ENCODE measurements around the gene HS1BP3.

HS1BP3 gene

GRCh38 chr2:20582600-20583221 lies 68.2 kb downstream of the HS1BP3 start:
- no peak for DNase-seq

GRCh38 chr2:20580690-20581437 lies 70.0 kb downstream of the HS1BP3 start:
- no peak for DNase-seq

- no peak for DNase-seq
Measured at GRCh38 chr2:20579866-20580265, 71.0 kb downstream of the HS1BP3 start.

- DNase-seq: no peak
Measured at GRCh38 chr2:20578895-20579825, 71.7 kb downstream of the HS1BP3 start.

GRCh38 chr2:20578266-20578894 lies 72.5 kb downstream of the HS1BP3 start:
- no peak for DNase-seq

- DNase-seq: no peak
Measured at GRCh38 chr2:20577495-20578235, 73.2 kb downstream of the HS1BP3 start.

- peak; percentile 19 for DNase-seq
Measured at GRCh38 chr2:20576598-20577115, 74.2 kb downstream of the HS1BP3 start.

GRCh38 chr2:20575935-20576597 lies 74.8 kb downstream of the HS1BP3 start:
- no peak for DNase-seq

- no peak for DNase-seq
Measured at GRCh38 chr2:20575414-20575813, 75.5 kb downstream of the HS1BP3 start.

- DNase-seq: no peak
Measured at GRCh38 chr2:20574930-20575329, 76.0 kb downstream of the HS1BP3 start.

- DNase-seq: no peak
Measured at GRCh38 chr2:20574423-20574911, 76.4 kb downstream of the HS1BP3 start.

- DNase-seq: no peak
Measured at GRCh38 chr2:20573620-20574422, 77.1 kb downstream of the HS1BP3 start.

GRCh38 chr2:20572221-20572620 lies 78.7 kb downstream of the HS1BP3 start:
- DNase-seq: no peak

- DNase-seq: no peak
Measured at GRCh38 chr2:20571644-20572215, 79.2 kb downstream of the HS1BP3 start.

- DNase-seq: no peak
Measured at GRCh38 chr2:20571231-20571630, 79.7 kb downstream of the HS1BP3 start.

GRCh38 chr2:20570249-20570648 lies 80.6 kb downstream of the HS1BP3 start:
- no peak for DNase-seq

GRCh38 chr2:20569464-20570223 lies 81.3 kb downstream of the HS1BP3 start:
- no peak for DNase-seq

GRCh38 chr2:20568501-20569463 lies 82.1 kb downstream of the HS1BP3 start:
- DNase-seq: no peak

Measured in activated CD4-positive, alpha-beta T cell treated with anti-CD3 and anti-CD28 coated beads for 48 hours (primary cell).